HFF-Myc (cell line): ENCODE data around the gene EYA3.

Experiments
- DNase-seq: peaks from one replicate; pipeline ENCODE4 v3.0.0-alpha.2; 2011; ENCODE audit warnings: low read depth; ENCODE audit errors: extremely low read depth
- H3K4me3 ChIP-seq: replicated peaks from 2 replicates; pipeline ENCODE4 v1.5.1; 2011; ENCODE audit warnings: low read depth, mild to moderate bottlenecking, control low read depth, low read length
- CTCF ChIP-seq: IDR thresholded peaks from 2 replicates; pipeline ENCODE4 v1.5.1; 2012; ENCODE audit warnings: mild to moderate bottlenecking, low read depth, low read length, control low read depth; ENCODE audit errors: missing control alignments

Gene EYA3

GRCh38 chr1:28045777-28046176, 42.6 kb downstream of the EYA3 start:
- H3K4me3 ChIP-seq = no peak overlapping the region
- no peak for TF ChIP-seq CTCF
- no peak for DNase-seq

- no peak overlapping the region for H3K4me3 ChIP-seq
- TF ChIP-seq CTCF = no peak
- no peak for DNase-seq
Measured at GRCh38 chr1:28044399-28044798, 44.0 kb downstream of the EYA3 start.

DNA sequence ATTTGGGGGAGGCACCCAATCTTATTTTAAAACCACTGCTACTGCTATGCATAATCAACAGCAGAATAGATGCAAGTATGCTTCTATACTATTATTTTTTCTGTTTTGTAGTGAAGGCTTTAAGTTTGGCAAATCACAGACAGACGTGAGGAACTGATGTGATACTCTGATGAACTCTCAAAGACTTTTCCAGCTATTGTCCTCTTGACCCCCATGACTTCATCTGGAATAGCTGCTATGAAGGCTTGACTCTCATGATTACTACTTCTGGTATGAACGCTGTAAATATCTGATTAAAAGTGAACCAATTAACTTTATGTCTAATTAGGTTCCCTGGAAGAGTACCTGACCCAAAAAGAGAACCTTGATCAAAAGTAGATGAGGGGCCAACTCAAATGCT, 49.1 kb downstream of the EYA3 start:
- no peak for TF ChIP-seq CTCF

DNA sequence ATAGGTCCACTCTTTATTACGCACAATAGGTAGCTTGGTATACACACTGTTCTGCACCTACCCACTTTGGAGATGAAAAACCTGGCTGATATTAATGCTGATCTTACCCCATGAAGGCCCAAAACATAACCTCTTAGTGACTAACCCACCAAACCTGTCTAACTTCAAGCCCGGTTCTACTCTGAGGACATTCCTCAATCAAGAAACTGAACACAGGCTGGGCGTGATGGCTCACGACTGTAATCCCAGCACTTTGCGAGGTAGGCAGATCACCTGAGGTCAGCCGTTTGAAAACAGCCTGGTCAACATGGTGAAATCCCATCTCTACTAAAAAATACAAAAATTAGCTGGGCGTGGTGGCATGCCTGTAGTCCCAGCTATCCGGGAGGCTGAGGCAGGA, 50.5 kb downstream of the EYA3 start:
- no peak for DNase-seq
- TF ChIP-seq CTCF = no peak
- H3K4me3 ChIP-seq = no peak overlapping the region

More for the DNA sequence above, 49.1 kb downstream of the EYA3 start:
- DNase-seq = no peak
- no peak overlapping the region for H3K4me3 ChIP-seq

- TF ChIP-seq CTCF = no peak
- no peak for DNase-seq
- H3K4me3 ChIP-seq = no peak overlapping the region
Measured at GRCh38 chr1:28037206-28037605, 51.2 kb downstream of the EYA3 start.

- DNase-seq = no peak
- no peak overlapping the region for H3K4me3 ChIP-seq
- TF ChIP-seq CTCF = no peak
Measured at GRCh38 chr1:28036431-28036830, 52.0 kb downstream of the EYA3 start.

GRCh38 chr1:28035420-28035819, 53.0 kb downstream of the EYA3 start:
- no peak overlapping the region for H3K4me3 ChIP-seq
- TF ChIP-seq CTCF = no peak
- no peak for DNase-seq
